NCI-H2196 treated with DMSO at 0.1 percent for 48 hours (cell line): Measurements from ENCODE around the gene SLC25A48.
"Not testable (repeated sequence)": the region's sequence is repeated elsewhere in the genome, so short reads cannot be mapped to it uniquely, and the experiment has no call there.

ENCODE experiments used
- DNase-seq: peaks from one replicate; lab custom pipeline; 2025; ENCODE audit not compliant: unreplicated experiment; lab: John Stamatoyannopoulos, UW

SLC25A48 gene

DNA sequence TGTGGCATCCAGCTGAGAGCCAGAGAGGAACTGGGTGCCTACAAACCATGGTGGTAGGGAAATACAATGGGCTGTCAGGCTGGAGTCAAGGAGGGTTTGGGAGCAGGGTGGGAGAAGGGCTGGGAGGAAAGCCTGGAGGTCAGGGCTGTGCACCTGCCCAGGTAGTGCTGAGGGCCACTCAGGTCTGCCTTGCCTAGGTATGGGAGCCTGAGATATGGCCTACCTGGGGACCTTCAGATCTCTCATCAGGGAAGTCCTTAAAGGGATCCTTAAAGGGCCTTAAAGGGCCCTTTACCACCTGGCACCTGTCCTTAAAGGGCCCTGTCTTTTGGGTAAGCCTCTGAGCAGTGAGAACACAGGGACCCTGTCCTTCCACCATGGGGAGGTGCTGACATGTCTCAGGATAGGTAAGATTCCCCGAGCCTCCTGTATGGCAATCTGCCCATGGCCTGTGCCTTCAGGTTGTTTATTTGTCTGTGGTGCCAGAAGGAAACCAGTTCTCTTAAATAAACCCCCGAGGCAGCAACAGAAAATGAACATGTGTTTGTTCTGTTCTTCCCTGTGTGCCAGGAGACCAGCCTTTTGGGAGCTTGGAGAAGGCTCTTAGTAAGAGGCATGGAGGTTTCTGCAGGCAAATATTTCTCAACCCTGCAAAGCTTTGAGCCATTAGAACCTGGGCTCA is 23.3 kb downstream of the SLC25A48 start:
- DNase-seq: no peak

DNA sequence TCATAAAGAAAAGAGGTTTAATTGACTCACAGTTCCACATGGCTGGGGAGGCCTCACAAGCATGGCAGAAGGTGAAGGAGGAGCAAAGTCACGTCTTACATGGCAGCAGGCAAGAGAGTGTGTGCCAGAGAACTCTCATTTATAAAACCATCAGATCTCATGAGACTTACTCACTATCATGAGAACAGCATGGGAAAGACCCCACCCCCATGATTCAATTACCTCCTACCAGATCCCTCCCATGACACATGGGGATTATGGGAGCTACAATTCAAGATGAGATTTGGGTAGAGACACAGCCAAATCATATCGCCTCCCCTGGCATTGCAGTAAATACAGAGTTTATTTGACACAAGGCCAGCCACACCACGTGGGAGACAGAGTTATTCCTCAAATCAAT is 24.7 kb downstream of the SLC25A48 start:
- not testable (repeated sequence) for DNase-seq

GRCh38 chr5:135859641-135860040 is 25.2 kb downstream of the SLC25A48 start:
- DNase-seq: no peak

DNA sequence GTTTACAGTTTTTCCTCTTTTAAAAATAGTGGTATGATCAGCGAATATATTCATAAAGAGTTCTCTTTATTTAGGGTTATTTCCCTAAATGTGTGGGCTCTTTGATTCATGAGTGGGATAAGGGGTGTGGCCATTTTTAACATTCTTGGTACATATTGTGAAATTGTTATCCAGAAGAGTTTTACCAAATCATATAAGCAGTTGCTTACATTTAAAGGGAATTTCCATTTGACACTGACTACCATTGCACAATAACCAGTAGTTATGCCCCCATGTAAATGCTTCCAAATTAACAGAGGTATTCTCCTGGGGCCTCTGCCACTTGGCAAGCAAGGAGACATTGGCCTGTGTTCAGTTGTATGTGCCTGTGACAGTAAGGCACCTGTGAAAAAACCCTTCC is 27.2 kb downstream of the SLC25A48 start:
- no peak for DNase-seq

DNA sequence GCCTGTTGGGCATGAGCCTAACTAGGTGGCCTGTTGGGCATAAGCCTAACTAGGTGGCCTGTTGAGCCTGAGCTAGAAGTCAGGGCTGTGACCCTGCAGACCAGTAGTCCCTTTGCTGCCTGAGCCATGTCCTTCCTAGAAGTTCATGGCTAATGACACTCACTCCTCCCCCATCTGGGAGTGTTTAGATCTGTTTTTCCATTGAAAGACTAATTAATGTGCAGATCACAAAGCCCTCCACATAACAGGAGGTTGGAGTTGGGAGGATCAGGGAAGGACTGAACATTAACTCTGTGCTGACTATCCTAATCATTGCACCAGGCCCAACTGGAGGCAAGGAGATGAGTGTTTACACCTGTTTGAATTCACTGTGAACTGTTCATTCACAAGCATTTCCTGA is 27.6 kb downstream of the SLC25A48 start:
- no peak for DNase-seq

DNA sequence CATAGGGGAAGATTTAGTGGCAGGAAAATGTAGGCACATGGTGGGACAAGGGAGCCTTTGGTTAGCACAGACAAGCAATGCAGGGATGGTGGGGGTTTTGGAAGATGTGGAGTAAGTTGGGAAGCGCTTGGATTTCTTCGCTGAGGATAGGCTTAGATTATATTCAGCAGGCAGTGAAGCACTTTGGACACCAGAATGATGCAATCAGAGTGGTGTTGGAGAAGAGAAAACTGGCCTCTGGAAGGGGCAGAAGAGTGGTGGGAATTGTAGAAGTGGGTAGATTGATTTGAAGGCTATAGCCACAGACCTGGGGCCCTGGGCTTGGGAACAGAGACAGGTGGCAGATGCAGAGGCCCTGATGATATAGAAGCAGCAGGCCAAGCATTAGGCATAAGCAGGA is 28.3 kb downstream of the SLC25A48 start:
- DNase-seq: no peak

- no peak for DNase-seq
Measured at GRCh38 chr5:135864503-135865435, 30.3 kb downstream of the SLC25A48 start.

- no peak for DNase-seq
Measured at GRCh38 chr5:135866016-135866415, 31.6 kb downstream of the SLC25A48 start.

DNA sequence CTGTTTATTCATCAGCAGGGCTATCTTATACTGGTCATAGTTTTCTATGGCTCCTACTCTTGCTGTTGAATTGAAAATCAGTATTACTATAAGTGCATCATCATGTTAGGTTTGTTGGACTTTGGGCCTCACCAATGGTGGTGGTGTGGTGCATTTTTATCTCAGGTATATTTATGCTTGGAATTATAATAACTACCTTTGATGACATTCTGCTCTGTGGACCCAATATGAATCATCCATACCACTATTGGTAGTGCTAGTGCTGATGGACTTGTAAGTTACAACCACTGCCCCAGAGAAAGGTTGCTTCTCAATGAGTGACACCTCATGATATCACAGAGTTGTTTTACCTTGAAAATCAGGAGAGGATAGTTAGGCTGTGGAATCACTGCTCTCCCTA is 33.1 kb downstream of the SLC25A48 start:
- no peak for DNase-seq

GRCh38 chr5:135868681-135869080 is 34.2 kb downstream of the SLC25A48 start:
- no peak for DNase-seq

DNA sequence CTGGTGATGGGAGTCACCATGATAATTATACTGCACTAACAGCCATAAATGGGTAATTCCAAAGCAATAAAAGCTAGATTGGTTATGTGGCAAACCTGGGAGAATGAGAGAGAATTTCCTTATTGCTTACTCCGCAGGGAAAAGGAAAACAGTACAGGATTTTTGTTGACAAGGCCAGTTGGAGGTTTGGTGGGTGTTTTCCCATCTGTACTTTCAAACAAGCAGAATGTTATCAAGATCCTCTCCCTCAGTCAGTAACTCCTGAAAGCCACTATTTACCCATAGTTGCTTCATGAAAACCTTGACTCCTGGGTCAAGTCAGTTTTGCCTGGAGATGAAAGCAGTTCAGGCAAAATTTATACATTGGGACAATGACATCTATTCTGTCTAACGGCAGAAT is 34.8 kb downstream of the SLC25A48 start:
- no peak for DNase-seq

GRCh38 chr5:135869935-135870334 is 35.5 kb downstream of the SLC25A48 start:
- no peak for DNase-seq

GRCh38 chr5:135871268-135871915 is 36.9 kb downstream of the SLC25A48 start:
- DNase-seq: no peak

DNA sequence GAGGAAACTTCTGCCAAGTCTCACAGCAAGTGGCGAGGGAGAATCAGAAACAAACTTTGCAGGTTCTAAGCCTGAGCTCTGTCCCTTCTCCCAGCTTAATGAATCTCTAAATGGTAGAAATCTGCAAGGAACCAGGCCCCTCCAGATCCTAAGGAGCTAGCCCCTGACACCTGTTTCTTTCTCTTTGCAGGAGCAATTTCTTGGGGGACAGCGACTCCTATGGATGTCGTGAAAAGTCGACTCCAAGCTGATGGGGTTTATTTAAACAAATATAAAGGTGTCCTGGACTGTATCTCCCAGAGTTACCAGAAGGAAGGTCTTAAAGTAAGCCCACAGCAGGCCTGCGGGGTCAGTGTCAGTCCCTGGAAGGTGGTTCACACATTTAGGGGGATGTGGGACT is 39.4 kb downstream of the SLC25A48 start:
- no peak for DNase-seq

GRCh38 chr5:135874461-135874860 is 40.0 kb downstream of the SLC25A48 start:
- no peak for DNase-seq

GRCh38 chr5:135875567-135875966 is 41.1 kb downstream of the SLC25A48 start:
- DNase-seq: no peak

GRCh38 chr5:135876146-135876545 is 41.7 kb downstream of the SLC25A48 start:
- no peak for DNase-seq

- no peak for DNase-seq
Measured at GRCh38 chr5:135877570-135878155, 43.2 kb downstream of the SLC25A48 start.

- no peak for DNase-seq
Measured at GRCh38 chr5:135878156-135878620, 43.7 kb downstream of the SLC25A48 start.

- no peak for DNase-seq
Measured at GRCh38 chr5:135879591-135879990, 45.1 kb downstream of the SLC25A48 start.

GRCh38 chr5:135880278-135880677 is 45.8 kb downstream of the SLC25A48 start:
- no peak for DNase-seq
